GM23338 (cell line): Measurements from ENCODE around the gene FRY. TPM values are rescaled to one million over a fixed set of nuclear protein-coding genes. Genes with fewer than 3 reads are reported as not detected.

Source experiments
- CTCF ChIP-seq, 2 experiments: fragments of 200-600 bp in 1 of 2; sonication (generic) in 1 of 2; conservative IDR thresholded peaks; 2 replicates each; pipeline versions ENCODE4 v1.5.1 to v1.6.1; 2016 to 2017; ENCODE audit warnings: antibody characterized with exemption in 2 of 2, low read depth in 2 of 2, mild to moderate bottlenecking in 2 of 2, moderate library complexity in 1 of 2
- ETS1 ChIP-seq: IDR thresholded peaks from 2 replicates; pipeline ENCODE4 v1.6.1; 2016; ENCODE audit warnings: antibody characterized with exemption
- EZH2phosphoT487 ChIP-seq: fragments of 200-600 bp; sonication (generic); IDR thresholded peaks from one replicate; pipeline ENCODE4 v1.8.1; 2018; ENCODE audit warnings: antibody characterized with exemption; ENCODE audit not compliant: unreplicated experiment
- JUNB ChIP-seq: IDR thresholded peaks from one replicate; pipeline ENCODE4 v1.6.1; 2016; ENCODE audit warnings: antibody characterized with exemption; ENCODE audit not compliant: unreplicated experiment
- NANOG ChIP-seq: IDR thresholded peaks from 2 replicates; pipeline ENCODE4 v1.6.1; 2016; ENCODE audit warnings: antibody characterized with exemption, borderline replicate concordance
- POLR2AphosphoS5 ChIP-seq: IDR thresholded peaks from 2 replicates; pipeline ENCODE4 v1.6.1; 2016; ENCODE audit warnings: antibody characterized with exemption, low read depth
- REST ChIP-seq: IDR thresholded peaks from one replicate; pipeline ENCODE4 v1.6.1; 2018; ENCODE audit warnings: antibody characterized with exemption; ENCODE audit not compliant: unreplicated experiment
- ZNF114 ChIP-seq: fragments of 250-450 bp; sonication (Bioruptor Pico); IDR thresholded peaks from 2 replicates; pipeline ENCODE4 v1.5.0; 2020; ENCODE audit warnings: mild to moderate bottlenecking, moderate library complexity
- ZNF331 ChIP-seq: fragments of 250-450 bp; sonication (Bioruptor Pico); IDR thresholded peaks from 2 replicates; pipeline ENCODE4 v1.5.0; 2020; ENCODE audit warnings: low read depth, mild to moderate bottlenecking, moderate library complexity
- ZNF462 ChIP-seq: fragments of 250-450 bp; sonication (Bioruptor Pico); IDR thresholded peaks from 2 replicates; pipeline ENCODE4 v1.5.0; 2020; ENCODE audit warnings: mild to moderate bottlenecking, moderate library complexity
- polyA plus RNA-seq: library from polyadenylated mRNA; unstranded; fragments of >200 nt; fragmentation: Nextera tagmentation; extraction: Ambion mirVana; gene quantifications from 2 replicates; pipeline ENCODE4 v1.2.1, GENCODE V29; 2016
- total RNA-seq: library from RNA; depleted of rRNA; stranded (reverse); fragments of >200 nt; shearing (Covaris generic); gene quantifications from 2 replicates; pipeline ENCODE4 v1.2.3, GENCODE V29; 2014

Gene FRY
- total and polyA plus RNA-seq, 2 experiments from 2014 or later = 2.4 to 10.1 TPM

GRCh38 chr13:32202268-32202667, 170.7 kb downstream of the FRY start (continued):
- TF ChIP-seq ZNF462 (CRISPR knock-in tag) (no peak), ETS1 (no peak), ZNF331 (CRISPR knock-in tag) (no peak), JUNB (no peak), POLR2AphosphoS5 (no peak), NANOG (no peak), ZNF114 (CRISPR knock-in tag) (no peak), CTCF (conservative IDR thresholded peaks at IDR 0.05; ENCODE audit: low read depth in 2 of 2) (no peak), EZH2phosphoT487 (no peak), REST (no peak)
